HEK293 (cell line): Measurements from ENCODE around the gene ECM1.

Experiments used
- CTCF ChIA-PET: fragments of 350-600 bp; formaldehyde crosslinking; extraction: SDS; loops from one replicate; lab custom pipeline; 2021; ENCODE audit warnings: antibody characterized with exemption; lab: Yijun Ruan, JAX
- POLR2A ChIA-PET: fragments of 300-600 bp; formaldehyde crosslinking; extraction: SDS; loops from one replicate; lab custom pipeline; 2020; ENCODE audit warnings: antibody characterized with exemption, inconsistent platforms; lab: Yijun Ruan, JAX
- H3K27ac ChIP-seq: fragments of 200-500 bp; sonication (Bioruptor generic); 2 replicates; pipeline ENCODE4 v1.5.1; 2014; ENCODE audit warnings: low read depth, low read length, control low read depth, inconsistent platforms; ENCODE audit errors: extremely low read depth
- H3K36me3 ChIP-seq, 2 experiments: fragments of 200-500 bp in 1 of 2; sonication (Bioruptor generic) in 1 of 2; 1 replicate in 1 of 2; 2 replicates in 1 of 2; pipeline ENCODE4 v1.5.1; 2014 to 2017; ENCODE audit warnings: inconsistent platforms in 2 of 2, low read length in 2 of 2; ENCODE audit not compliant: control insufficient read depth in 2 of 2, insufficient read depth in 1 of 2
- H3K4me1 ChIP-seq: fragments of 200-500 bp; sonication (Bioruptor generic); 2 replicates; pipeline ENCODE4 v1.5.1; 2014; ENCODE audit warnings: mild to moderate bottlenecking, low read length, inconsistent platforms; ENCODE audit not compliant: control insufficient read depth, insufficient read depth
- H3K4me3 ChIP-seq: 2 replicates; pipeline ENCODE4 v1.5.1; 2011; ENCODE audit warnings: low read depth, mild to moderate bottlenecking, control low read depth, low read length, moderate library complexity
- H3K9me3 ChIP-seq: fragments of 200-500 bp; sonication (Bioruptor generic); 2 replicates; pipeline ENCODE4 v1.5.1; 2014; ENCODE audit warnings: low read depth, low read length, inconsistent platforms; ENCODE audit not compliant: control insufficient read depth, insufficient read depth
- EGR2 ChIP-seq: fragments of 450-650 bp; formaldehyde crosslinking; IDR thresholded peaks from 2 replicates; pipeline ENCODE4 v1.5.1; 2016; ENCODE audit warnings: low read depth, missing biosample characterization, missing genetic modification characterization
- PRDM4 ChIP-seq: fragments of 450-650 bp; formaldehyde crosslinking; IDR thresholded peaks from 2 replicates; pipeline ENCODE4 v1.5.1; 2017; ENCODE audit warnings: missing biosample characterization, missing genetic modification characterization
- REPIN1 ChIP-seq: fragments of 450-650 bp; formaldehyde crosslinking; IDR thresholded peaks from 2 replicates; pipeline ENCODE4 v1.5.1; 2017; ENCODE audit warnings: missing biosample characterization, missing genetic modification characterization, low read depth
- SETDB1 ChIP-seq: IDR thresholded peaks from one replicate; pipeline ENCODE4 v1.6.1; 2017; ENCODE audit warnings: mild to moderate bottlenecking, low read length, moderate library complexity, mixed read lengths; ENCODE audit not compliant: insufficient read length
- TCF7L2 ChIP-seq: IDR thresholded peaks from 2 replicates; pipeline ENCODE4 v1.6.1; 2011; ENCODE audit warnings: low read depth, mild to moderate bottlenecking, inconsistent platforms, low read length, moderate library complexity, borderline replicate concordance
- ZNF121 ChIP-seq: fragments of 450-650 bp; formaldehyde crosslinking; IDR thresholded peaks from 2 replicates; pipeline ENCODE4 v1.5.1; 2016; ENCODE audit warnings: missing biosample characterization, missing genetic modification characterization
- ZNF133 ChIP-seq: fragments of 450-650 bp; formaldehyde crosslinking; IDR thresholded peaks from 2 replicates; pipeline ENCODE4 v1.5.1; 2016; ENCODE audit warnings: missing biosample characterization, missing genetic modification characterization
- ZNF24 ChIP-seq: fragments of 450-650 bp; formaldehyde crosslinking; IDR thresholded peaks from 2 replicates; pipeline ENCODE4 v1.5.1; 2016; ENCODE audit warnings: missing biosample characterization, missing genetic modification characterization
- ZNF302 ChIP-seq: fragments of 450-650 bp; formaldehyde crosslinking; IDR thresholded peaks from 2 replicates; pipeline ENCODE4 v1.5.1; 2016; ENCODE audit warnings: missing biosample characterization, missing genetic modification characterization, low read depth
- ZNF391 ChIP-seq: fragments of 450-650 bp; formaldehyde crosslinking; IDR thresholded peaks from 2 replicates; pipeline ENCODE4 v1.5.1; 2016; ENCODE audit warnings: low read depth, missing biosample characterization, missing genetic modification characterization, borderline replicate concordance
- ZNF843 ChIP-seq: fragments of 450-650 bp; formaldehyde crosslinking; IDR thresholded peaks from 2 replicates; pipeline ENCODE4 v1.5.1; 2016; ENCODE audit warnings: missing biosample characterization, missing genetic modification characterization
- ZSCAN23 ChIP-seq: fragments of 450-650 bp; formaldehyde crosslinking; IDR thresholded peaks from 2 replicates; pipeline ENCODE4 v1.5.1; 2016; ENCODE audit warnings: missing biosample characterization, missing genetic modification characterization

Gene ECM1

DNA sequence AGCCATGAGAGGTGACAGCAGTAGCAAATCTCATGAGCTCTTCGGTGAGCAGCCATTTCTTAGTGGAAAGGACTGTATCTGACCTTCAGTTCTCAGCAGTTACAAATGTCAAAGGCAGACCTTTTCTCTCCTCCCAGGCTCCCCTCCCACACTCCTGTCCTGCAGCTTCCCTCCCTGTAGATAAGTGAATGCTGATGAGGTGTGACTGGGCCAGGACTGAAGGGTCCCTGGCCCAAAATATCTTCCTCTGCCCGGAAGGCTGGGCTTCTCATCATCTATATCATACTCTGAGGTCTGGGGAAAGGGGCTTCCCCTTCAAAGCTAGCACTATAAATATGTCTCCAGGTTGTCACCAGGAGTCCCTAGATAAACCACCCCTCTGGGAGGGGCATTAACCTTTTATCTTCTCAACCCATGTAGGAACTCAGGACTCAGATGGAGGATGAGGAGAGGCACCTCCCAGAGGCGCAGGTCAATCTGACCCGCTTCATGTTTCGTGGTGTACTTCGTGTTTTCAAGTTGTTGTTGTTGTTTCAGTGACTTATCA, 37.6 kb downstream of the ECM1 start:
- Histone ChIP-seq H3K36me3 (no peaks in the 10 kb centered on the region), H3K9me3 (no peaks in the 10 kb centered on the region), H3K4me3 (no peak overlapping the region), H3K4me1 (no peaks in the 10 kb centered on the region; the same call in 1 of the 2 replicates), H3K27ac (no peak overlapping the region)
- ChIA-PET POLR2A (interaction anchor here (0.6 to 0.7 kb wide), 2 partner anchors 29 to 237 kb away, joined by 4 to 5 read pairs; no protein-coding TSS in a partner anchor), CTCF (interaction anchor here (0.8 to 8.8 kb wide), 3 partner anchors 9 to 14 kb away, joined by 3 to 73 read pairs (median 13); no protein-coding TSS in a partner anchor)
- TF ChIP-seq ZNF121 (tag by site-specific recombination) (0 out of 2 replicates have a peak, but pooled peaks have one; percentile 1), ZNF391 (tag by site-specific recombination) (no peak)

DNA sequence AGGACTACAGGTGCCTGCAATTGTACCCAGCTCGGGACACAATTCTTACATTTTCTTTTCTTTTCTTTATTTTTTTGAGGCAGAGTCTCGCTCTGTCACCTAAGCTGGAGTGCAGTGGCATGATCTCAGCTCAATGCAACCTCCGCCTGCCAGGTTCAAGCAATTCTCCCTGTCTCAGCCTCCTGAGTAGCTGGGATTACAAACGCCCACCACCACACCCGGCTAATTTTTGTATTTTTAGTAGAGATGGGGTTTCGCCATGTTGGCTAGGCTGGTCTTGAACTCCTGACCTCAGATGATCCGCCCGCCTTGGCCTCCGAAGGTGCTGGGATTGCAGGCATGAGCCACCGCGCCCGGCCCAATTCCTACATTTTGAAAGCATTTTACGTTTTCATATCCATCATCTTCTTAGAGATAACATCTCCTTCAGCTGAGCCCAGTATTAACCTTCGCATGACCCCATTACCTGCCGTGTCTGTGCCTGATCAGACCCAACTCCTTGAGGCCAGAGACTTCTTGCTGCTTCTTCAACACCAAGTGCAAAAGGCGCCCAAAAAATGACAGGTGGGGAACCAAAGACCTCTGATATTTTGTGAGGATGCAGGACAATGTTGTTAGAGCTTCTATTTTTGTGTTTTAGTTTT, 38.5 kb downstream of the ECM1 start:
- Histone ChIP-seq H3K4me1 (no peaks in the 10 kb centered on the region; the same call in 1 of the 2 replicates), H3K36me3 (no peaks in the 10 kb centered on the region), H3K4me3 (no peak overlapping the region), H3K9me3 (no peaks in the 10 kb centered on the region)
- CTCF ChIA-PET = interaction anchor here (3.0 to 8.8 kb wide), 2 partner anchors 13 kb away, joined by 13 to 73 read pairs; no protein-coding TSS in a partner anchor
- TF ChIP-seq EGR2 (tag by site-specific recombination) = 0 out of 2 replicates have a peak, but pooled peaks have one; percentile 17
- no peak for TF ChIP-seq ZNF843 (tag by site-specific recombination)
- TF ChIP-seq ZNF121 (tag by site-specific recombination) = no peak
- TF ChIP-seq ZSCAN23 (tag by site-specific recombination) = no peak
- TF ChIP-seq, all 188 proteins: peak for 1
- no peak overlapping the region for H3K27ac ChIP-seq
- POLR2A ChIA-PET = no interaction called here

- peak overlapping the region; percentile 50; the same call in 1 of the 2 replicates for H3K4me3 ChIP-seq
- POLR2A ChIA-PET = interaction anchor here (0.9 to 2.5 kb wide), 6 partner anchors 10 to 149 kb away, joined by 3 to 10 read pairs (median 4); partner anchors contain the start of genes ENSA, GOLPH3L and MCL1
- H3K27ac ChIP-seq = no peak overlapping the region
- CTCF ChIA-PET = interaction anchor here (0.5 to 8.8 kb wide), 6 partner anchors 9 to 70 kb away, joined by 3 to 73 read pairs (median 5); no protein-coding TSS in a partner anchor
- TF ChIP-seq REPIN1 (tag by site-specific recombination) (no peak), ZNF302 (no peak), TCF7L2 (no peak), PRDM4 (tag by site-specific recombination) (no peak), SETDB1 (no peak), ZNF133 (tag by site-specific recombination) (no peak), ZNF24 (tag by site-specific recombination) (no peak)
- no peaks in the 10 kb centered on the region; the same call in 1 of the 2 replicates for H3K4me1 ChIP-seq
- no peaks in the 10 kb centered on the region for H3K36me3 ChIP-seq
- no peaks in the 10 kb centered on the region for H3K9me3 ChIP-seq
These were observed 40.4 kb downstream of the ECM1 start for GRCh38 chr1:150548324-150548631.
